Mesenteric fat pad (tissue), 1 donor: ENCODE results near the gene S100B. TPM values are rescaled to one million over a fixed set of nuclear protein-coding genes. Genes with fewer than 3 reads are reported as not detected.

Experiments
- total RNA-seq: library from RNA; stranded (reverse); fragmentation: NEBNext Ultra II Directional; extraction: Animal tissue kit (Norgen Biotek cat#: 25700); gene quantifications from one replicate; pipeline ENCODE4 v1.2.1, GENCODE V29; 2021
- donor health status: DM: yes; HTN: yes; CAD: no.

The S100B gene
- total RNA-seq, 1 donor from 2014 or later = 102 TPM

Other genes with a start within 250 kb of the S100B start
- 33.9 TPM for gene DIP2A, start 146.2 kb downstream of the S100B start, total RNA-seq
- 84.6 TPM for gene PRMT2, start 30.6 kb upstream of the S100B start, total RNA-seq